NK-92 (cell line): ENCODE data around the gene MLLT11.
A peak's percentile ranks its signal among the peaks of the same experiment; 100 is the strongest.
"Not testable (repeated sequence)": the region's sequence is repeated elsewhere in the genome, so short reads cannot be mapped to it uniquely, and the experiment has no call there.

ENCODE experiments used
- DNase-seq: peaks from one replicate; lab custom pipeline; 2025; ENCODE audit not compliant: unreplicated experiment; lab: John Stamatoyannopoulos, UW

The MLLT11 gene

GRCh38 chr1:151055581-151055980 lies 4.6 kb upstream of the MLLT11 start:
- no peak for DNase-seq

GRCh38 chr1:151056149-151056548 lies 4.0 kb upstream of the MLLT11 start:
- no peak for DNase-seq

- DNase-seq, result no peak
Measured at GRCh38 chr1:151058692-151059091, 1.5 kb upstream of the MLLT11 start.

GRCh38 chr1:151059109-151060006 lies 839 bp upstream of the MLLT11 start, which contains the start of gene CDC42SE1:
Gene CDC42SE1, minus strand, starts transcription at chr1:151059622. Its CDS starts 3,892 bp downstream, at chr1:151055730.
- no peak for DNase-seq

GRCh38 chr1:151060657-151061421 lies 642 bp downstream of the MLLT11 start:
- no peak for DNase-seq

- DNase-seq, result no peak
Measured at GRCh38 chr1:151061704-151062103, 1.5 kb downstream of the MLLT11 start.

- DNase-seq, result no peak
Measured at GRCh38 chr1:151062741-151063371, 2.7 kb downstream of the MLLT11 start.

- no peak for DNase-seq
Measured at GRCh38 chr1:151065089-151065645, 5.0 kb downstream of the MLLT11 start.

- no peak for DNase-seq
Measured at GRCh38 chr1:151067185-151067584, 7.0 kb downstream of the MLLT11 start.

GRCh38 chr1:151069103-151069486 lies 8.9 kb downstream of the MLLT11 start:
- no peak for DNase-seq

GRCh38 chr1:151070474-151071276 lies 10.5 kb downstream of the MLLT11 start, which contains the start of gene GABPB2:
Gene GABPB2, plus strand, starts transcription at chr1:151070761. Its CDS starts 17,429 bp downstream, at chr1:151088190.
- DNase-seq, result peak; percentile 24

- no peak for DNase-seq
Measured at GRCh38 chr1:151072224-151072623, 12.0 kb downstream of the MLLT11 start.

GRCh38 chr1:151085953-151086559 lies 25.9 kb downstream of the MLLT11 start:
- no peak for DNase-seq

GRCh38 chr1:151097426-151097825 lies 37.2 kb downstream of the MLLT11 start:
- not testable (repeated sequence) for DNase-seq

GRCh38 chr1:151098126-151098525 lies 37.9 kb downstream of the MLLT11 start:
- DNase-seq, result no peak

- no peak for DNase-seq
Measured at GRCh38 chr1:151104630-151105029, 44.4 kb downstream of the MLLT11 start.

GRCh38 chr1:151106894-151107293 lies 46.7 kb downstream of the MLLT11 start:
- DNase-seq, result no peak

GRCh38 chr1:151108331-151108730 lies 48.1 kb downstream of the MLLT11 start:
- no peak for DNase-seq

- no peak for DNase-seq
Measured at GRCh38 chr1:151113877-151114276, 53.7 kb downstream of the MLLT11 start.
